ENCODE results near the gene DAB2IP. TPM values are rescaled to one million over a fixed set of nuclear protein-coding genes. Genes with fewer than 3 reads are reported as not detected.

Gene DAB2IP
- total and polyA plus RNA-seq, 2 donors = 16.8 to 42.3 TPM

DNA sequence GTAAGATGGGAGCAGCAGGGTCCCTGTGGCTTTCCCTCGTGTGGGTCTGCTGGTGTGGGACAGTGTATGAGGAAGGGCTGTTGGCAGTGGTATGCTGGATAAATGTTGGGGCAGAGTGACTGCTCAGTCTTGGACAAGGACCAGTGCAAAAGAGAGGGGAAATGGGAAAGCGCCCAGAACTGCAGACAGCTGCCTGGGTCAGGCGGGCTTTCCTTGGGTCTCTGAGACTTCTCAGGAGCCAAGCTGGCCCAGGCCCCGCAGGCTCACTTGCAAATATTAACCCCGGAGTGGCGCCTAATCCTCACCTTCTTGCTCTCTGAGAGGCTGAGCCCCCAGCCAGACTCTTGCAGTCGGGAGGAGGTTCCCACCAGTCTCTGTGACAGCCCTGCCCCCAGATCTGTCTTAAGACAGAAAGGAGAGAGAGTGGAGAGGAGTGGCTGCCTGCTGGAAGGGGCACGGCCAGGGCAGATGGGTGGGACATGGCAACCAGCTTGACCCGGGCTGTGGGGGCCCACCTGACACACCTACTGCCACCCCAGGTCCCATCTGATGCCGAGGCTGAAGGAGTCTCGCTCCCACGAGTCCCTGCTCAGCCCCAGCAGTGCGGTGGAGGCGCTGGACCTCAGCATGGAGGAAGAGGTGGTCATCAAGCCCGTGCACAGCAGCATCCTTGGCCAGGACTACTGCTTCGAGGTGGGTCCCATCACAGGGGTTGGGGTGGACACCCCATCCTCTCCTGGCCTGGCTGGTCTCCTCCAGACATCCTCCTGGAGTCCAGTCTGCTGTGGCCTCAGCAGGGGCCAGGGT, 105.2 kb downstream of the DAB2IP start:
- Histone ChIP-seq H3K4me1 (ENCODE audit: insufficient read depth) (no peaks in the 10 kb centered on the region), H3K36me3 (ENCODE audit: insufficient read depth) (no peaks in the 10 kb centered on the region), H3K27ac (ENCODE audit: low read depth) (no peak overlapping the region), H3K4me3 (ENCODE audit: low read depth, low read length) (no peak overlapping the region)
- WGBS = 50% methylated on average over 16 of the region's 16 CpGs
- no peak for DNase-seq (ENCODE audit: extremely low spot score)

DNA sequence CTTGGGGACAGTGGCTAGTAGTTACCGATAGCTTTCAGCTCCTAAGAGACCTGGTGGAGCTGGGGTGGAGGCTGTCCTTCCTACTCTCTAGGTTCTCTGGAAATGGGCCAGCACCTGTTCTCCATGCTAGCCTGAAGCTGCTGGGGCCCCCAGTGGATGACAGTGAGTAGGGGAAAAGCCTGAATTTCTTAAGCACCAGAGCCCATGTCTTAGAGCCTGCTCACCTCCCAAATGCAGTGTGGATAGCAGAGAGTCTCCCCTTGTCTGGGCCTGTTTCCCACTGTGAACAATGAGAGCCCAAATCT, 105.8 kb downstream of the DAB2IP start:
- WGBS = 89% methylated on average over 1 of the region's 1 CpG
- Histone ChIP-seq H3K4me3 (ENCODE audit: low read depth, low read length) (no peak overlapping the region), H3K36me3 (ENCODE audit: insufficient read depth) (peaks cover 2% of the 10 kb centered on the region), H3K27ac (ENCODE audit: low read depth) (no peak overlapping the region), H3K4me1 (ENCODE audit: insufficient read depth) (no peaks in the 10 kb centered on the region)
- no peak for DNase-seq (ENCODE audit: extremely low spot score)

DNA sequence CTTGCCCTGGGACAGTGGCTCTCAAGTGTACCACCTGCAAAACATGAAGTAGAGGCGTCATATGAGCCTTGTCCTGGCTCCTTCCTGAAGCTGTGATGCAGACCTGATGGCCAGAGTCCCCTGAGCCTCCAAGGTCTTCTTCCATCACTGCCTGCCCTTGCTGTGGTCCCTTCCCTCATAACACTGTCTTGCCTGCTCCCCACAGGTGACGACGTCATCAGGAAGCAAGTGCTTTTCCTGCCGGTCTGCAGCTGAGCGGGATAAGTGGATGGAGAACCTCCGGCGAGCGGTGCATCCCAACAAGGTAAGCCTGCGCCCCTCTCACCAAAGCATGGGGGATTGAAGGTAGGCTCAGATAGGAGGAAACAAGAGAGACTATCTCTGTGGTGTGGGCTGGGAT, 107.3 kb downstream of the DAB2IP start:
- 87% methylated on average over 9 of the region's 9 CpGs for WGBS
- DNase-seq (ENCODE audit: extremely low spot score) = no peak
- Histone ChIP-seq H3K4me1 (ENCODE audit: insufficient read depth) (no peaks in the 10 kb centered on the region), H3K36me3 (ENCODE audit: insufficient read depth) (peaks cover 2% of the 10 kb centered on the region), H3K27ac (ENCODE audit: low read depth) (no peak overlapping the region), H3K4me3 (ENCODE audit: low read depth, low read length) (no peak overlapping the region)

DNA sequence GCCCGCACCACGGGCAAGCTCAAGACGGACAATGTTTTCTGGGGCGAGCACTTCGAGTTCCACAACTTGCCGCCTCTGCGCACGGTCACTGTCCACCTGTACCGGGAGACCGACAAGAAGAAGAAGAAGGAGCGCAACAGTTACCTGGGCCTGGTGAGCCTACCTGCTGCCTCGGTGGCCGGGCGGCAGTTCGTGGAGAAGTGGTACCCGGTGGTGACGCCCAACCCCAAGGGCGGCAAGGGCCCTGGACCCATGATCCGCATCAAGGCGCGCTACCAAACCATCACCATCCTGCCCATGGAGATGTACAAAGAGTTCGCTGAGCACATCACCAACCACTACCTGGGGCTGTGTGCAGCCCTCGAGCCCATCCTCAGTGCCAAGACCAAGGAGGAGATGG, 108.6 kb downstream of the DAB2IP start:
- Histone ChIP-seq H3K4me1 (ENCODE audit: insufficient read depth) (no peaks in the 10 kb centered on the region), H3K4me3 (ENCODE audit: low read depth, low read length) (no peak overlapping the region), H3K27ac (ENCODE audit: low read depth) (no peak overlapping the region), H3K36me3 (ENCODE audit: insufficient read depth) (peaks cover 2% of the 10 kb centered on the region)
- DNase-seq (ENCODE audit: extremely low spot score) = no peak
- WGBS = 95% methylated on average over 23 of the region's 23 CpGs

DNA sequence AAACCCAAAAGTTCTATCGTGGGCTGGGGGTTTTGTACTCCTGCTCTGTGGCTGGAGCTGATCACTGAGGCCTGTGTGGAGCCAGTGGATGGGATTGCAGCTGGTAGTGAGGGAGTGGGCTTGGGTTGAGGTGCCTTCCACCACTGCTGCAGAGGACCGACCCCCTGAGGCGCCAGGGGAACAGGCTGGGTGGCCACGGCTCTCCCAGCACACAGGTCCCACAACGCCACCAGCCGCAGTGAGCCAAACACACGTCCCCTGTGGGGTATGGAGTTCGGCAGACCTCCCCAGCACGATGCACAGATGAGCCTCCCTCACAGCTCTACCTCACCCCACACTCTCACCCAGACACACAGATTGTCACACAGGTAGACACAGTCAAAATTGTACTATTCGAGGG, 109.1 kb downstream of the DAB2IP start:
- Histone ChIP-seq H3K36me3 (ENCODE audit: insufficient read depth) (peaks cover 2% of the 10 kb centered on the region), H3K4me1 (ENCODE audit: insufficient read depth) (no peaks in the 10 kb centered on the region), H3K4me3 (ENCODE audit: low read depth, low read length) (no peak overlapping the region), H3K27ac (ENCODE audit: low read depth) (no peak overlapping the region)
- no peak for DNase-seq (ENCODE audit: extremely low spot score)
- WGBS = 90% methylated on average over 10 of the region's 10 CpGs

DNA sequence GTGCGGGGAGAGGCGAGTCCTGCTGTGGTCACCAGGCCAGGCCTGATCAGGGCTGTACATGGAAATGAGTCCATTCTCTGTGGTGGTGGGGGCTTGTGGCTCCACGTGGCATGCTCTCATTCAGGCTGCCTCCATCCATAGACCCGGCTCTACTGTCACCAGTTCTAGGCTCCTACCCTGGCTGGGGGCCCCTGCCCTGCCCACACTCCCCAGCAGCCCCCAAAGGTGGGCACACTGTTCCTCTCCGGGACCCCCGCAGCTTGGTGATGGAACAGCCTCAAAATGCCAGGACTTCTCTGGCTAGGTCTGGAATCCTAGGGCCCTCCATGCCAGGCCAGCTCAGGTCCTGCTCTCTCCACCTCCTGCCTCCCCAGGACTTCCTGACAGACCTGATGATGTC, 111.7 kb downstream of the DAB2IP start:
- WGBS = 94% methylated on average over 6 of the region's 6 CpGs
- no peak overlapping the region for H3K4me3 ChIP-seq (ENCODE audit: low read depth, low read length)
- no peak for DNase-seq (ENCODE audit: extremely low spot score)
- no peak overlapping the region for H3K27ac ChIP-seq (ENCODE audit: low read depth)
- H3K36me3 ChIP-seq (ENCODE audit: insufficient read depth) = peaks cover 2% of the 10 kb centered on the region
- no peaks in the 10 kb centered on the region for H3K4me1 ChIP-seq (ENCODE audit: insufficient read depth)

DNA sequence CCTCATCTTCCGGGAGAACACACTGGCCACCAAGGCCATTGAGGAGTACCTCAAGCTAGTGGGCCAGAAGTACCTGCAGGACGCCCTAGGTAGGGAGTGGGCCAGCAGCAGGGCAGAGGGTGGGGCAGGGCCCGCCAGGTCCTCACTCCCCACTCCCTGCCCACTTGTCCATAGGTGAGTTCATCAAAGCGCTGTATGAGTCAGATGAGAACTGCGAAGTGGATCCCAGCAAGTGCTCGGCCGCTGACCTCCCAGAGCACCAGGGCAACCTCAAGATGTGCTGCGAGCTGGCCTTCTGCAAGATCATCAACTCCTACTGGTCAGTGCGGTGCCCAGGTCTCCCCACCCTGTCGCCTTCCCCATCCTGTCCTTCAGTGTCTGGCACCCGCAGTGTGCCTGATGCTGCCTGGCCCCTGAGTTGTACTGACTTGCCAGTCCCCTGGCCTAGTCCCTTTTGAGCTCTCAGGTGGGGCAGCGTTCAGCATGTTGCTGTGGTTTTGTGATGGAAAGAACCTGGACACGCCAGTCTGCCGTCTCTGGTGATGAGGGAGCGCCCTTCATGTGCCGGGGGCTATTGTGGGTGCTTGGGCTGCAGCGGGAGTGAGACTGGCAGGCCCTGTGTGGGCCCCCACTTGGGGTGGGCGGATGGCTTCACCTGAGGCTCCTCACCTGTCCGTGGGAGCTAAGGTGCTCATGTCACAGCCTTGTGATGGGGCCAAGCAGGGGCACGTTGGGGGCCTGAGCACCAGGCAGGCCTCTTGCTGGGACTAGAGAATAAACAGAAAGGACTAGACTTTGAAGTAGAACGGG, 112.3 kb downstream of the DAB2IP start:
- Histone ChIP-seq H3K27ac (ENCODE audit: low read depth) (no peak overlapping the region), H3K4me3 (ENCODE audit: low read depth, low read length) (no peak overlapping the region), H3K36me3 (ENCODE audit: insufficient read depth) (peaks cover 2% of the 10 kb centered on the region), H3K4me1 (ENCODE audit: insufficient read depth) (no peaks in the 10 kb centered on the region)
- DNase-seq (ENCODE audit: extremely low spot score) = no peak
- WGBS = 93% methylated on average over 21 of the region's 21 CpGs

DNA sequence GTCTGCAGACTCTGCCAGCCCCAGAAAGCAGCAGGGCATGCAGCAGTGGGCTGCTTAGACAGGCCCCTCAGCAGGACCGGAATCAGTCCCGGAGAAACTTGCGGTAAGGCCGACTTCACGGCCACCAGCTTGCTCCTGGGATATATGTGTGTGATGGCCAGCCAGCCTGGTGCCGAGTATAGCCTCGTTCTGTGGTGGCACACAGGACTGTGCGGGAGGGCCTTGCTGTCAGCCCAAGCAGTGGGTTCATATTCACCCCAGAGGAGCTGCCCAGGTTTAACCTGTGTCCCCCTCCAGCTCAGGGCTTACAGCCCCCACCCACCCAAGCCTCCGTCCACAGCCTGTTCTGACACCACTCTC, 112.9 kb downstream of the DAB2IP start:
- no peak for DNase-seq (ENCODE audit: extremely low spot score)
- WGBS = 89% methylated on average over 9 of the region's 9 CpGs
- no peak overlapping the region for H3K4me3 ChIP-seq (ENCODE audit: low read depth, low read length)
- H3K4me1 ChIP-seq (ENCODE audit: insufficient read depth) = no peaks in the 10 kb centered on the region
- H3K36me3 ChIP-seq (ENCODE audit: insufficient read depth) = peaks cover 2% of the 10 kb centered on the region
- no peak overlapping the region for H3K27ac ChIP-seq (ENCODE audit: low read depth)

DNA sequence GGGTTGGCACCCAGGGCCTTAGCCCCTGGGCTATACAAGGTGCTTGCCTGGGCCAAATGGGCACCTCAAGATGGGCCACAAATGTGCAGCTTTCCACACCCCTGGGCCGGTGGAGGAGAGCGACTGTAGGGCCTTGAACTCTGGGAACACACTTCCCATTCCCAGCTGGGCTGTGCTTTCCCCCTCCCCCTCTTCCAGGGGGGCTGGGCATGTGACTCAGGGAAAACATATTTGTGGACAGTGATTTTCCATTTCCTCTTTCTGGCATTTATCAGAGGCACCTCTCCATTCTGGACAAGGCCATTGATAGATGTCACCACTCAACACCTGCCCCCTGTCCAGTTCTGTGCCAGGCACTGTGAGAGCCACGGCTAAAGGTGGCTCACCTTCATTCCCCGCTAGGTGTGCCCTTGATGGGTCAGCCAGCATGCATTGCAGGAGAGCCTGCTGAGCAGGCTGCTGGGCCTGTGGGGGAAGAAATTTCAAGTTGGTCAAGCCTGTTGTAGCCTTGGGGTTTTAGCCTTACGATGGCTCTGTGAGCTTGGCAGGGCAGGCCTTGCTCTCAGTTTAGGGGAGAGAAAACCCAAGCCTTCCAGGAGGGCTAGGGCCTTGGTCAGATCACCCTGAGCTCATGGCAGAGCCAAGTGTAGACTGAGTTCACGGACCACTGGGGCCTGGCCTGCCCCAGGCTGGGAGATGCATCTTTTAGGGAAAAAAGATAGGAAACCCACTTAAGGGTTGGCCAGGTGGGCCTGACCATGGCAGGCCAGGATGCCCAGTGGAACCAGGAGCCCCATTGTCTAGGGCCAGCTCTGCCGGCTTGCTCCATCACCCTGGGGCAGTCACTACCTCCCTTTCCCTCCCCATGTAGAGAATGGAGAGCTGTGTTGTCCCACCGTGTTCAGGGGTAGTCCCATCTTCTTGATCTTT, 113.9 kb downstream of the DAB2IP start:
- peaks cover 2% of the 10 kb centered on the region for H3K36me3 ChIP-seq (ENCODE audit: insufficient read depth)
- no peak overlapping the region for H3K27ac ChIP-seq (ENCODE audit: low read depth)
- DNase-seq (ENCODE audit: extremely low spot score) = no peak
- 69% methylated on average over 8 of the region's 8 CpGs for WGBS
- H3K4me1 ChIP-seq (ENCODE audit: insufficient read depth) = no peaks in the 10 kb centered on the region
- no peak overlapping the region for H3K4me3 ChIP-seq (ENCODE audit: low read depth, low read length)

DNA sequence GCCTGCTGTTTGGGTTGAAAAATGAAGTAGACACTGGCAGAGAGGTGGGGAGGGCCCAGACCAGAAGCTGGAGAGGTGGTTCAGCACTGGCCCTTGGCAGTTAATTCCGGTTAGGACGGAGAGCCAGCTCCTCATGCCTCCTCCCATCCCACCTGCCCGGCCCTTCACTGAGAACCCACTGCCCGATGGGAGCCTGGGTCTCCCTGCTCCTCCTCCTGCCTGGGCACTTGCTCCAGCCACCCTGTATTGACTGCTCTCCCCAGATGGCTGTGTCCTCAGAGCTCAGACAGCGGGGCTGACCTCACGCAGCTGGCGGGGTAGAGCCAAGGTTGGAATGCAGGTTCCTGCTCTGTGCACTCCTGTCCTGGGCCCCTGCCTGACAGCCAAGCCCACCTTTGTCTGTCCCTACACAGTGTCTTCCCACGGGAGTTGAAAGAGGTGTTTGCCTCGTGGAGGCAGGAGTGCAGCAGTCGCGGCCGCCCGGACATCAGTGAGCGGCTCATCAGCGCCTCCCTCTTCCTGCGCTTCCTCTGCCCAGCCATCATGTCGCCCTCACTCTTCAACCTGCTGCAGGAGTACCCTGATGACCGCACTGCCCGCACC, 114.7 kb downstream of the DAB2IP start:
- Histone ChIP-seq H3K27ac (ENCODE audit: low read depth) (no peak overlapping the region), H3K4me3 (ENCODE audit: low read depth, low read length) (no peak overlapping the region), H3K36me3 (ENCODE audit: insufficient read depth) (peaks cover 2% of the 10 kb centered on the region), H3K4me1 (ENCODE audit: insufficient read depth) (no peaks in the 10 kb centered on the region)
- DNase-seq (ENCODE audit: extremely low spot score) = no peak
- 91% methylated on average over 19 of the region's 19 CpGs for WGBS

DNA sequence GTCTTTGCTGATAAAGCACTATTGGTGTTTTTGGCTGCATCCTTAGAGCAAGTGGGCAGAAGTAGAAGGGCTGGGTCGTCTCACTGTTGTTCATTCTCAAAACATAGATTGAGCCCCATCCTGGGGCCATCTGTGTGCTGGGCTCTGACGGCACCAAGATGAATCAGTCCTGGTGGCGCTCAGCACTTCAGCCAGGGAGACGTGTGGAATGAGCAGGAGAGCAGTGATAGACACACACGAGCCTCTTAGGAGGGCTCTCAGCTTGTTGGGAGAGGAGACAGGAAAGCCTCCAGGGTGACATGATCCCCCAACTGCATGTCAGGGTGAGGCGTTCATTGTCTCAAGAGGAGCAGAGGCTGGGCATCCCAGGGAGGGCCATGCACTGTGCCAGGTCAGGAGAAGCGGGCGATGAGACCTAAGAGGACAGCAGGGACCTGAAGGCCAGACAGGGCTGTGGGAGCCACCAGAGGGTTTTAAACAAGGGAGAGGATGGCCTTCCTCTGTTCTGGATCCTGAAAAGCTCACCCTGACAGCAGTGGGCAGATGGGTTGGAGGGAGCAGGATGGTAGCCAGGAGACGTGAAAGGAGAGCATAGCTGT, 115.8 kb downstream of the DAB2IP start:
- 90% methylated on average over 9 of the region's 9 CpGs for WGBS
- Histone ChIP-seq H3K36me3 (ENCODE audit: insufficient read depth) (no peaks in the 10 kb centered on the region), H3K4me3 (ENCODE audit: low read depth, low read length) (no peak overlapping the region), H3K27ac (ENCODE audit: low read depth) (no peak overlapping the region), H3K4me1 (ENCODE audit: insufficient read depth) (no peaks in the 10 kb centered on the region)
- no peak for DNase-seq (ENCODE audit: extremely low spot score)

DNA sequence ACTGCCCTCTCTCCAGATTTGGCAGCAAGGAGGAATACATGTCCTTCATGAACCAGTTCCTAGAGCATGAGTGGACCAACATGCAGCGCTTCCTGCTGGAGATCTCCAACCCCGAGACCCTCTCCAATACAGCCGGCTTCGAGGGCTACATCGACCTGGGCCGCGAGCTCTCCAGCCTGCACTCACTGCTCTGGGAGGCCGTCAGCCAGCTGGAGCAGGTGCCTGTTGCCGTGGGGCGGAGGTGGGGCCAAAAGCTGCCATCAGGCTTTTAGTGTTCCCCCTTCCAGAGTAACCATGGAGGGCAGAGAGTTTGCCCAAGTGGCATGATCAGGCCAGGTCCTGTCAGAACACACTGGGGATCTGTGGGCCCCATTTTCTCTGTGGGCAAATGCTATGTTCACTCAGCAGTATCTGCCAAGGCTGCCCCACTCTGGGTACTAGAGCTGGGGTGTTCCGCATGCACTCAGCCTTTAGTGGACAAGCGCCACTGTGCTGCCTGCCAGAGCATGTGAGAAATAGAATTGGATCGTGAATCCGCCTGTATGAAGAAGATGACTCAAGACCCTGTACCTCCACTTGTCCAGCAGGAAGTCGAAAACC, 117.1 kb downstream of the DAB2IP start:
- no peak for DNase-seq (ENCODE audit: extremely low spot score)
- H3K27ac ChIP-seq (ENCODE audit: low read depth) = no peak overlapping the region
- peaks cover 6% of the 10 kb centered on the region for H3K36me3 ChIP-seq (ENCODE audit: insufficient read depth)
- 93% methylated on average over 15 of the region's 15 CpGs for WGBS
- no peaks in the 10 kb centered on the region for H3K4me1 ChIP-seq (ENCODE audit: insufficient read depth)
- no peak overlapping the region for H3K4me3 ChIP-seq (ENCODE audit: low read depth, low read length)

DNA sequence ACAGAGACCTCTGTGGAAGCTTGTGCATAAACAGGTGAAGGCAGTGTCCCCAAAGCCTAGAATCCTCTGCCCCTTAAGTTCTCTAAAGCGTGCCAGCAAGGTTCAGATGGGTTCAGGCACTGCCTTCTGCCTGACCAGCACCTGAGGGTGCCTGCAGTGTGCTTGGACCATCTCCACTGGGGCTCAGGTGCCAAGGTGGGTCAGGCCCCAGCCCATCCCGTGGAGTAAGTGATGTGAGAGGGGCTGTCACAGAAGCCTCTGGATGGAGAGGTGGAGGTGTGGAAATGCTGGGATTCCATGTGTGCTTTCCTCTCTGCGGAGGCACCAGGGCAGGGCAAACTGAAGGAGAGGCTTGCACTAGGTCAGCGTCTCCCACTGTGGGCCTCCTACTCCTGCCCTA, 118.5 kb downstream of the DAB2IP start:
- DNase-seq (ENCODE audit: extremely low spot score) = no peak
- Histone ChIP-seq H3K36me3 (ENCODE audit: insufficient read depth) (peaks cover 6% of the 10 kb centered on the region), H3K4me1 (ENCODE audit: insufficient read depth) (no peaks in the 10 kb centered on the region), H3K4me3 (ENCODE audit: low read depth, low read length) (no peak overlapping the region), H3K27ac (ENCODE audit: low read depth) (no peak overlapping the region)
- WGBS = 95% methylated on average over 4 of the region's 4 CpGs

Data from urinary bladder (tissue), 4 donors.